B cell (primary cell): Measurements from ENCODE around the gene NUMBL.

Source experiments
- EZH2 ChIP-seq: IDR thresholded peaks from 2 replicates; pipeline ENCODE4 v1.6.1; 2012; ENCODE audit warnings: borderline replicate concordance, low read depth, mild to moderate bottlenecking, moderate library complexity, low read length; ENCODE audit not compliant: insufficient read depth, poor library complexity, severe bottlenecking
- TF ChIP-seq, protein P1 (sequence below): fragments of 200-600 bp; IDR thresholded peaks from one replicate; pipeline ENCODE4 v1.8.0; 2022; ENCODE audit warnings: antibody characterized with exemption, mild to moderate bottlenecking

DNA sequence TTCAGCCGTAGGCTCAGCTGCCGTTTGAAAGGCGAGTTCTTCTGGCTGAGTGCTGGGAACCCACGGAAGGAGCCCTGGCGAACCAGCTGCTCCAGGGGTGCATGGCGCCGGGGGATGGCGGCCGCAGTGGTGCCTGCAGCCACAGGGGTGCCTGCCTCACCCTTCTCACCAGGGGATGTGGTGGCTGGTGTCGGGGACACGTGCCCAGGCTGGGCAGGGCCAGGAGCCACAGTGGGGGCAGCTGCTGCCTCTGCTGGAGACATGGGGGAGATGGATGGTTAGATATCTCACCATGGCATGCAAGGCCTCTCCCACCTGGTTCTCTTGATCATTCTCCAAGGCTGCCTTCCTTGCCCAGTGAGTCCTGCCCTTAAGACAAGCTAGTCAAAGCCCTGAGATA lies 17.1 kb downstream of the NUMBL start:
- TF ChIP-seq, protein P1, sequence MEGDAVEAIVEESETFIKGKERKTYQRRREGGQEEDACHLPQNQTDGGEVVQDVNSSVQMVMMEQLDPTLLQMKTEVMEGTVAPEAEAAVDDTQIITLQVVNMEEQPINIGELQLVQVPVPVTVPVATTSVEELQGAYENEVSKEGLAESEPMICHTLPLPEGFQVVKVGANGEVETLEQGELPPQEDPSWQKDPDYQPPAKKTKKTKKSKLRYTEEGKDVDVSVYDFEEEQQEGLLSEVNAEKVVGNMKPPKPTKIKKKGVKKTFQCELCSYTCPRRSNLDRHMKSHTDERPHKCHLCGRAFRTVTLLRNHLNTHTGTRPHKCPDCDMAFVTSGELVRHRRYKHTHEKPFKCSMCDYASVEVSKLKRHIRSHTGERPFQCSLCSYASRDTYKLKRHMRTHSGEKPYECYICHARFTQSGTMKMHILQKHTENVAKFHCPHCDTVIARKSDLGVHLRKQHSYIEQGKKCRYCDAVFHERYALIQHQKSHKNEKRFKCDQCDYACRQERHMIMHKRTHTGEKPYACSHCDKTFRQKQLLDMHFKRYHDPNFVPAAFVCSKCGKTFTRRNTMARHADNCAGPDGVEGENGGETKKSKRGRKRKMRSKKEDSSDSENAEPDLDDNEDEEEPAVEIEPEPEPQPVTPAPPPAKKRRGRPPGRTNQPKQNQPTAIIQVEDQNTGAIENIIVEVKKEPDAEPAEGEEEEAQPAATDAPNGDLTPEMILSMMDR: no peak
- TF ChIP-seq EZH2: no peak
